ENCODE measurements around the gene GRID2.

The GRID2 gene

GRCh38 chr4:92843784-92844183 lies 540.0 kb downstream of the GRID2 start:
- FAIRE-seq (no peak), DNase-seq (ENCODE audit: extremely low spot score, insufficient read length, low read depth) (no peak)

GRCh38 chr4:92847026-92847425 lies 543.3 kb downstream of the GRID2 start:
- FAIRE-seq (no peak), DNase-seq (ENCODE audit: extremely low spot score, insufficient read length, low read depth) (no peak)

GRCh38 chr4:92862509-92862908 lies 558.7 kb downstream of the GRID2 start:
- no peak for FAIRE-seq

GRCh38 chr4:92864096-92864495 lies 560.3 kb downstream of the GRID2 start:
- no peak for FAIRE-seq
- DNase-seq (ENCODE audit: extremely low spot score, insufficient read length, low read depth): no peak

More at GRCh38 chr4:92862509-92862908, 558.7 kb downstream of the GRID2 start:
- no peak for DNase-seq (ENCODE audit: extremely low spot score, insufficient read length, low read depth)

GRCh38 chr4:92872604-92873003 lies 568.8 kb downstream of the GRID2 start:
- FAIRE-seq: no peak
- DNase-seq (ENCODE audit: extremely low spot score, insufficient read length, low read depth): no peak

- no peak for FAIRE-seq
- DNase-seq (ENCODE audit: extremely low spot score, insufficient read length, low read depth): no peak
Measured at GRCh38 chr4:92885632-92886031, 581.9 kb downstream of the GRID2 start.

- no peak for FAIRE-seq
Measured at GRCh38 chr4:92952426-92952825, 648.7 kb downstream of the GRID2 start.

GRCh38 chr4:92952897-92953296 lies 649.1 kb downstream of the GRID2 start:
- FAIRE-seq (no peak), DNase-seq (ENCODE audit: extremely low spot score, insufficient read length, low read depth) (no peak)

More at GRCh38 chr4:92952426-92952825, 648.7 kb downstream of the GRID2 start:
- no peak for DNase-seq (ENCODE audit: extremely low spot score, insufficient read length, low read depth)

GRCh38 chr4:92953462-92953861 lies 649.7 kb downstream of the GRID2 start:
- DNase-seq (ENCODE audit: extremely low spot score, insufficient read length, low read depth) (no peak), FAIRE-seq (no peak)

- FAIRE-seq: no peak
Measured at GRCh38 chr4:92961881-92962280, 658.1 kb downstream of the GRID2 start.

GRCh38 chr4:92962831-92963230 lies 659.1 kb downstream of the GRID2 start:
- FAIRE-seq (no peak), DNase-seq (ENCODE audit: extremely low spot score, insufficient read length, low read depth) (no peak)

More at GRCh38 chr4:92961881-92962280, 658.1 kb downstream of the GRID2 start:
- no peak for DNase-seq (ENCODE audit: extremely low spot score, insufficient read length, low read depth)

- no peak for FAIRE-seq
- DNase-seq (ENCODE audit: extremely low spot score, insufficient read length, low read depth): no peak
Measured at GRCh38 chr4:92968556-92968955, 664.8 kb downstream of the GRID2 start.

- no peak for FAIRE-seq
Measured at GRCh38 chr4:92968996-92969395, 665.2 kb downstream of the GRID2 start.

GRCh38 chr4:92969650-92970379 lies 666.0 kb downstream of the GRID2 start:
- no peak for DNase-seq (ENCODE audit: extremely low spot score, insufficient read length, low read depth)
- FAIRE-seq: no peak

More at GRCh38 chr4:92968996-92969395, 665.2 kb downstream of the GRID2 start:
- no peak for DNase-seq (ENCODE audit: extremely low spot score, insufficient read length, low read depth)

GRCh38 chr4:92970996-92971395 lies 667.2 kb downstream of the GRID2 start:
- FAIRE-seq (no peak), DNase-seq (ENCODE audit: extremely low spot score, insufficient read length, low read depth) (no peak)

GRCh38 chr4:92988301-92988700 lies 684.5 kb downstream of the GRID2 start:
- FAIRE-seq (no peak), DNase-seq (ENCODE audit: extremely low spot score, insufficient read length, low read depth) (no peak)

GRCh38 chr4:92992758-92993157 lies 689.0 kb downstream of the GRID2 start:
- DNase-seq (ENCODE audit: extremely low spot score, insufficient read length, low read depth): no peak
- no peak for FAIRE-seq

GRCh38 chr4:92994727-92995126 lies 691.0 kb downstream of the GRID2 start:
- FAIRE-seq: no peak
- DNase-seq (ENCODE audit: extremely low spot score, insufficient read length, low read depth): no peak

- DNase-seq (ENCODE audit: extremely low spot score, insufficient read length, low read depth): no peak
- FAIRE-seq: no peak
Measured at GRCh38 chr4:92996533-92996932, 692.8 kb downstream of the GRID2 start.

GRCh38 chr4:93000910-93001309 lies 697.1 kb downstream of the GRID2 start:
- FAIRE-seq: no peak
- DNase-seq (ENCODE audit: extremely low spot score, insufficient read length, low read depth): no peak

- DNase-seq (ENCODE audit: extremely low spot score, insufficient read length, low read depth): no peak
- FAIRE-seq: no peak
Measured at GRCh38 chr4:93002240-93002639, 698.5 kb downstream of the GRID2 start.

- DNase-seq (ENCODE audit: extremely low spot score, insufficient read length, low read depth): no peak
- no peak for FAIRE-seq
Measured at GRCh38 chr4:93016350-93016749, 712.6 kb downstream of the GRID2 start.

Measured in GM18507 (cell line).